ENCODE results near the gene TNN. TPM values are rescaled to one million over a fixed set of nuclear protein-coding genes. Genes with fewer than 3 reads are reported as not detected.
A peak's percentile ranks its signal among the peaks of the same experiment; 100 is the strongest.

TNN gene
- total RNA-seq, 2 donors from 2014 or later = under 0.01 TPM; not detected in 1

GRCh38 chr1:175062858-175063257, 4.8 kb upstream of the TNN start:
- H3K27ac ChIP-seq = no peak overlapping the region
- no peaks in the 10 kb centered on the region for H3K9me3 ChIP-seq
- H3K27me3 ChIP-seq = no peaks in the 10 kb centered on the region
- DNase-seq (no peak), ATAC-seq (no peak)
- TF ChIP-seq, protein P1, sequence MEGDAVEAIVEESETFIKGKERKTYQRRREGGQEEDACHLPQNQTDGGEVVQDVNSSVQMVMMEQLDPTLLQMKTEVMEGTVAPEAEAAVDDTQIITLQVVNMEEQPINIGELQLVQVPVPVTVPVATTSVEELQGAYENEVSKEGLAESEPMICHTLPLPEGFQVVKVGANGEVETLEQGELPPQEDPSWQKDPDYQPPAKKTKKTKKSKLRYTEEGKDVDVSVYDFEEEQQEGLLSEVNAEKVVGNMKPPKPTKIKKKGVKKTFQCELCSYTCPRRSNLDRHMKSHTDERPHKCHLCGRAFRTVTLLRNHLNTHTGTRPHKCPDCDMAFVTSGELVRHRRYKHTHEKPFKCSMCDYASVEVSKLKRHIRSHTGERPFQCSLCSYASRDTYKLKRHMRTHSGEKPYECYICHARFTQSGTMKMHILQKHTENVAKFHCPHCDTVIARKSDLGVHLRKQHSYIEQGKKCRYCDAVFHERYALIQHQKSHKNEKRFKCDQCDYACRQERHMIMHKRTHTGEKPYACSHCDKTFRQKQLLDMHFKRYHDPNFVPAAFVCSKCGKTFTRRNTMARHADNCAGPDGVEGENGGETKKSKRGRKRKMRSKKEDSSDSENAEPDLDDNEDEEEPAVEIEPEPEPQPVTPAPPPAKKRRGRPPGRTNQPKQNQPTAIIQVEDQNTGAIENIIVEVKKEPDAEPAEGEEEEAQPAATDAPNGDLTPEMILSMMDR (IDR thresholded peaks at IDR 0.05) = no peak
- TF ChIP-seq POLR2A (IDR thresholded peaks at IDR 0.05) = no peak
- intact Hi-C loops (cut with DNase I) = no loop called here
- H3K36me3 ChIP-seq (replicated peaks in 1 of 2; ENCODE audit: insufficient read depth in 1 of 2, low read depth in 2 of 2) = no peaks in the 10 kb centered on the region
- 53 to 56% methylated on average over 2 of the region's 2 CpGs for WGBS, 2 donors
- no peaks in the 10 kb centered on the region for H3K4me1 ChIP-seq
- H3K4me3 ChIP-seq = no peak overlapping the region

DNA sequence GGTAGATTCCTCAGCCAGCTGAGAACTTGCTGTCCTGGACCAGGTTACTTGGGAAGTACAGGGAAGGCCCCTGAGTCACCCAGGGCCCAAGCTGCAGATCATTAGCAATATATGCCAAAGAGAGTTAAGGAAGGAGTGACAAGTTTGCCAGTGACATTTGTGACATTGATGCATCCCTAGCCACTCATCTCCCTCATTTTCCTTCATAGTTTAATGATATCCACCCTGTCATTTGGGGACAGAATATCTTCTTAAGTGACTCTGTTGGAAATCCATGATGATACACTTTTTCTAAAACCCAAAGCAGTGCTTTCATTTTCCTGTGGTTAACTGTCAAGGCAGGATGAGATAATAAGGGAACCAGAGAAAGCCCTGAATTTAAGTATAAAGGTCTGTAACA, 3.2 kb downstream of the TNN start:
- Histone ChIP-seq H3K9me3 (no peaks in the 10 kb centered on the region), H3K4me1 (no peaks in the 10 kb centered on the region), H3K36me3 (replicated peaks in 1 of 2; ENCODE audit: insufficient read depth in 1 of 2, low read depth in 2 of 2) (no peaks in the 10 kb centered on the region), H3K27me3 (peaks cover 0 to 4% of the 10 kb centered on the region in 2 donors), H3K27ac (no peak overlapping the region), H3K4me3 (no peak overlapping the region)
- TF ChIP-seq POLR2A (IDR thresholded peaks at IDR 0.05) = no peak
- TF ChIP-seq, protein P1 (IDR thresholded peaks at IDR 0.05) = no peak
- no peak for ATAC-seq
- DNase-seq = no peak
- intact Hi-C loops (cut with DNase I) = no loop called here

DNA sequence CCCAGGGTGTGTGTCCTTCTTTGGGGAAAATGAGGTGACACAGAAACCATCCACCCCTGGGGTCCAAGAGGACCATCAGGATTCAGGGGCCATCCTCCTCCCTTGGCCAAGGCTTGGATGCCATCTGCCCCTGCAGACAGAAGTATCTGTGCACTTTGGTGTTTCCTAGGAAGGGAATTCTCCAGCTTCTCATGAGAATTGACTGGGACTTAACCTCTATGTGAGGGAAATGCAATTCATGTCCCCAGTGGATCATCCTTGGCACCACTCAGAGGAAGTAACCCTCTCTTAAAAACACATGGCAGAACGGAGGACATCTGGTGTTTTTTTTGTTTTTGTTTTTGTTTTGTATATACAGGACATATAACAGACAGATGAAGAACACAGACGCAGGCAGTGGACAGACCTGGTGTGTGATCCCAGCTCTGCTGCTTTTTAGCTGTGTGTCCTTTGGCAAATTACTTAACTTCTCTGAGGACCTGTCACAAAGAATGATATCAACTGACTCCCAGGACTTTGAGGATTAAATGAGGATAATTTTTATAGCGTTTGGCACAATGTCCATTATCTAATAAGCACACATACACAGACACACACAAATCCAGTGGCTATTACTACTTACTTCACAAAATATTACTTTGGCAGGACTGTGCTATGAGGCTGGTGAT, 3.8 kb downstream of the TNN start:
- H3K27me3 ChIP-seq = peaks cover 0 to 4% of the 10 kb centered on the region in 2 donors
- ATAC-seq (no peak), DNase-seq (no peak)
- TF ChIP-seq, protein P1 (IDR thresholded peaks at IDR 0.05) = no peak
- no peak for TF ChIP-seq POLR2A (IDR thresholded peaks at IDR 0.05)
- H3K4me1 ChIP-seq = no peaks in the 10 kb centered on the region
- H3K4me3 ChIP-seq = no peak overlapping the region
- no peak overlapping the region for H3K27ac ChIP-seq
- H3K9me3 ChIP-seq = no peaks in the 10 kb centered on the region
- intact Hi-C loops (cut with DNase I) = no loop called here
- 49 to 59% methylated on average over 3 of the region's 3 CpGs for WGBS, 2 donors
- no peaks in the 10 kb centered on the region for H3K36me3 ChIP-seq (replicated peaks in 1 of 2; ENCODE audit: insufficient read depth in 1 of 2, low read depth in 2 of 2)

GRCh38 chr1:175072099-175072951, 4.7 kb downstream of the TNN start:
- intact Hi-C loops (cut with DNase I) = no loop called here
- H3K27me3 ChIP-seq = peaks cover 0 to 4% of the 10 kb centered on the region in 2 donors
- H3K36me3 ChIP-seq (replicated peaks in 1 of 2; ENCODE audit: insufficient read depth in 1 of 2, low read depth in 2 of 2) = no peaks in the 10 kb centered on the region
- WGBS, 2 donors = 23 to 35% methylated on average over 10 of the region's 10 CpGs
- ATAC-seq = no peak
- peak in 1 of 4 donors; percentile 14 for DNase-seq
- no peak overlapping the region for H3K27ac ChIP-seq
- TF ChIP-seq POLR2A (IDR thresholded peaks at IDR 0.05) = no peak
- TF ChIP-seq, protein P1 (IDR thresholded peaks at IDR 0.05) = no peak
- H3K4me1 ChIP-seq = no peaks in the 10 kb centered on the region
- H3K9me3 ChIP-seq = no peaks in the 10 kb centered on the region
- H3K4me3 ChIP-seq = no peak overlapping the region
